ENCODE results near the gene ANO3.

The ANO3 gene

GRCh38 chr11:26708736-26709456 is 377.0 kb downstream of the ANO3 start:
- H3K9me3 ChIP-seq (ENCODE audit: insufficient read depth, low read length): no peaks in the 10 kb centered on the region
- no peak overlapping the region for H3K4me2 ChIP-seq (ENCODE audit: low read depth, low read length, poor library complexity, severe bottlenecking)
- TF ChIP-seq EZH2phosphoT487 (conservative IDR thresholded peaks at IDR 0.05; ENCODE audit: low read length): no peak
- TF ChIP-seq, protein P1, sequence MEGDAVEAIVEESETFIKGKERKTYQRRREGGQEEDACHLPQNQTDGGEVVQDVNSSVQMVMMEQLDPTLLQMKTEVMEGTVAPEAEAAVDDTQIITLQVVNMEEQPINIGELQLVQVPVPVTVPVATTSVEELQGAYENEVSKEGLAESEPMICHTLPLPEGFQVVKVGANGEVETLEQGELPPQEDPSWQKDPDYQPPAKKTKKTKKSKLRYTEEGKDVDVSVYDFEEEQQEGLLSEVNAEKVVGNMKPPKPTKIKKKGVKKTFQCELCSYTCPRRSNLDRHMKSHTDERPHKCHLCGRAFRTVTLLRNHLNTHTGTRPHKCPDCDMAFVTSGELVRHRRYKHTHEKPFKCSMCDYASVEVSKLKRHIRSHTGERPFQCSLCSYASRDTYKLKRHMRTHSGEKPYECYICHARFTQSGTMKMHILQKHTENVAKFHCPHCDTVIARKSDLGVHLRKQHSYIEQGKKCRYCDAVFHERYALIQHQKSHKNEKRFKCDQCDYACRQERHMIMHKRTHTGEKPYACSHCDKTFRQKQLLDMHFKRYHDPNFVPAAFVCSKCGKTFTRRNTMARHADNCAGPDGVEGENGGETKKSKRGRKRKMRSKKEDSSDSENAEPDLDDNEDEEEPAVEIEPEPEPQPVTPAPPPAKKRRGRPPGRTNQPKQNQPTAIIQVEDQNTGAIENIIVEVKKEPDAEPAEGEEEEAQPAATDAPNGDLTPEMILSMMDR (IDR thresholded peaks at IDR 0.05; ENCODE audit: insufficient read depth, low read length, poor library complexity, severe bottlenecking): no peak
- no peak overlapping the region for H2AFZ ChIP-seq (ENCODE audit: low read depth, low read length, severe bottlenecking)
- H3K79me2 ChIP-seq (ENCODE audit: insufficient read depth, low read length): no peaks in the 10 kb centered on the region
- no peaks in the 10 kb centered on the region for H3F3A ChIP-seq (ENCODE audit: insufficient read depth)
- H3K9me2 ChIP-seq (replicated peaks; ENCODE audit: insufficient read depth, low read length): no peaks in the 10 kb centered on the region
- H3K27me3 ChIP-seq (ENCODE audit: low read length): no peaks in the 10 kb centered on the region
- no peak overlapping the region for H3K27ac ChIP-seq (ENCODE audit: low read depth, low read length)
- no peaks in the 10 kb centered on the region for H3K36me3 ChIP-seq (ENCODE audit: low read length)
- no peaks in the 10 kb centered on the region for H4K20me1 ChIP-seq (ENCODE audit: low read depth, low read length)
- no peak overlapping the region for H3K4me3 ChIP-seq (ENCODE audit: insufficient read depth, low read length, poor library complexity, severe bottlenecking)
- H3K9ac ChIP-seq (ENCODE audit: low read length): no peak overlapping the region

DNA sequence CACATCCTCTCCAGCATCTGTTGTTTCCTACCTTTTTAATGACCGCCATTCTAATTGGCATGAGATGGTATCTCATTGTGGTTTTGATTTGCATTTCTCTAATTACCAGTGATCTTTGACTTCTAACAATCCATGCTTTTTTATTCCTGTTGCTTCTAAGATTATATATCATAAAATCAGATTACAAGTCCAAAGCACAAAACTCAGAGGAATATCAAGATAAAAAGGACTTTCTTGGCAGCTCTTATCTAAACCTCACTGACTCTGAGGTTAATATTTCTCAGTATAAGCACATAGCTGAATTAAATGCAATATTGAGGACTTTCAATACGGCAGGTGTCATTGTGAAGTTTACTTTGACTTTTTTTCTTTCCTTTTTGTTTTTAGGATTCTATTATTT is 378.6 kb downstream of the ANO3 start:
- Histone ChIP-seq H3K79me2 (ENCODE audit: insufficient read depth, low read length) (no peaks in the 10 kb centered on the region), H3K9me2 (replicated peaks; ENCODE audit: insufficient read depth, low read length) (no peaks in the 10 kb centered on the region), H3K9me3 (ENCODE audit: insufficient read depth, low read length) (no peaks in the 10 kb centered on the region), H4K20me1 (ENCODE audit: low read depth, low read length) (no peaks in the 10 kb centered on the region), H2AFZ (ENCODE audit: low read depth, low read length, severe bottlenecking) (no peak overlapping the region), H3F3A (ENCODE audit: insufficient read depth) (no peaks in the 10 kb centered on the region), H3K27ac (ENCODE audit: low read depth, low read length) (no peak overlapping the region), H3K4me3 (ENCODE audit: insufficient read depth, low read length, poor library complexity, severe bottlenecking) (no peak overlapping the region), H3K36me3 (ENCODE audit: low read length) (no peaks in the 10 kb centered on the region), H3K4me2 (ENCODE audit: low read depth, low read length, poor library complexity, severe bottlenecking) (no peak overlapping the region), H3K9ac (ENCODE audit: low read length) (no peak overlapping the region), H3K27me3 (ENCODE audit: low read length) (no peaks in the 10 kb centered on the region)
- TF ChIP-seq, protein P1 (IDR thresholded peaks at IDR 0.05; ENCODE audit: insufficient read depth, low read length, poor library complexity, severe bottlenecking): no peak
- no peak for TF ChIP-seq EZH2phosphoT487 (conservative IDR thresholded peaks at IDR 0.05; ENCODE audit: low read length)

DNA sequence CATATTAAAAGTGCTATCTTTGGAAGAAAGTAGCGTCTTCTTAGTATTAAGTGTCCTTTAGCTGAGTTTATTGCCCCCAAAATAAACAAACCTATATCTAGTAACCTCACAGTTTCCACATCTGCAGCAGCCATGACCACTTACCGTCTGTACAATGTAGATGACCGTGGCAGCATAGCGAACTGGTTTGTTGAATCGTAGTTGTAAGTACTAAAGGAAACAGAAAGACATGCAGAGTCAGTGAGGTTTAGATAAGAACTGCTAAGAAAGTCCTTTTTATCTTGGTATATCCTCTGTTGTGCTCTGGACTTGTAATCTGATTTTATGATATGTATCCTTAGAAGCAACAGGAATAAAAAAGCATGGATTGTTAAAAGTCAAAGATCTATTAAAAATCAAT is 380.6 kb downstream of the ANO3 start:
- no peaks in the 10 kb centered on the region for H4K20me1 ChIP-seq (ENCODE audit: low read depth, low read length)
- H3K27ac ChIP-seq (ENCODE audit: low read depth, low read length): no peak overlapping the region
- TF ChIP-seq, protein P1 (IDR thresholded peaks at IDR 0.05; ENCODE audit: insufficient read depth, low read length, poor library complexity, severe bottlenecking): no peak
- TF ChIP-seq EZH2phosphoT487 (conservative IDR thresholded peaks at IDR 0.05; ENCODE audit: low read length): no peak
- no peak overlapping the region for H2AFZ ChIP-seq (ENCODE audit: low read depth, low read length, severe bottlenecking)
- no peaks in the 10 kb centered on the region for H3K79me2 ChIP-seq (ENCODE audit: insufficient read depth, low read length)
- H3K9ac ChIP-seq (ENCODE audit: low read length): no peak overlapping the region
- H3K9me2 ChIP-seq (replicated peaks; ENCODE audit: insufficient read depth, low read length): no peaks in the 10 kb centered on the region
- H3K9me3 ChIP-seq (ENCODE audit: insufficient read depth, low read length): no peaks in the 10 kb centered on the region
- no peaks in the 10 kb centered on the region for H3K27me3 ChIP-seq (ENCODE audit: low read length)
- H3K36me3 ChIP-seq (ENCODE audit: low read length): no peaks in the 10 kb centered on the region
- H3F3A ChIP-seq (ENCODE audit: insufficient read depth): no peaks in the 10 kb centered on the region
- no peak overlapping the region for H3K4me2 ChIP-seq (ENCODE audit: low read depth, low read length, poor library complexity, severe bottlenecking)
- H3K4me3 ChIP-seq (ENCODE audit: insufficient read depth, low read length, poor library complexity, severe bottlenecking): no peak overlapping the region
